Renal cortex interstitium (tissue), 11 donors: Measurements from ENCODE around the gene VARS2. TPM values are rescaled to one million over a fixed set of nuclear protein-coding genes. Genes with fewer than 3 reads are reported as not detected.

Source experiments
- DNase-seq, 11 donors: peaks; one replicate each; pipeline ENCODE4 v3.0.0-alpha.2; 2013; ENCODE audit warnings: low read depth in 9 of 11, low spot score in 4 of 11; ENCODE audit errors: extremely low read depth in 1 of 11
- polyA plus RNA-seq, 3 donors: library from polyadenylated mRNA; unstranded; fragments of 120-200 nt; gene quantifications; one replicate each; pipeline ENCODE4 v1.2.1, GENCODE V29; 2013; ENCODE audit not compliant: insufficient read length in 3 of 3

VARS2 gene
- polyA plus RNA-seq, 3 donors: 41.6 to 50.7 (median 48.3) TPM

- peak in 3 of 11 donors; percentile 25 to 60 (median 56) for DNase-seq
Measured at GRCh38 chr6:30882759-30883684, 31.0 kb upstream of the VARS2 start.

GRCh38 chr6:30883685-30884520 is 30.1 kb upstream of the VARS2 start, which contains the start of gene DDR1:
Gene DDR1, plus strand, starts transcription at chr6:30884519. Its CDS starts 4,211 bp downstream, at chr6:30888730.
- peak in 5 of 11 donors; percentile 44 to 76 (median 73) for DNase-seq

GRCh38 chr6:30884521-30885480 is 29.2 kb upstream of the VARS2 start:
- no peak for DNase-seq

- peak in 1 of 11 donors; percentile 33 for DNase-seq
Measured at GRCh38 chr6:30885481-30885998, 28.5 kb upstream of the VARS2 start.

GRCh38 chr6:30885999-30886896 is 27.8 kb upstream of the VARS2 start:
- peak in 9 of 11 donors; percentile 47 to 85 (median 79) for DNase-seq

GRCh38 chr6:30886897-30887255 is 27.2 kb upstream of the VARS2 start:
- no peak for DNase-seq

- no peak for DNase-seq
Measured at GRCh38 chr6:30887901-30888815, 25.9 kb upstream of the VARS2 start.

- DNase-seq: no peak
Measured at GRCh38 chr6:30888816-30889495, 25.1 kb upstream of the VARS2 start.

- DNase-seq: no peak
Measured at GRCh38 chr6:30889496-30889885, 24.5 kb upstream of the VARS2 start.

GRCh38 chr6:30889921-30890645 is 24.0 kb upstream of the VARS2 start:
- no peak for DNase-seq

GRCh38 chr6:30890646-30891449 is 23.2 kb upstream of the VARS2 start:
- DNase-seq: no peak

GRCh38 chr6:30891450-30891723 is 22.7 kb upstream of the VARS2 start:
- DNase-seq: no peak

GRCh38 chr6:30891816-30892538 is 22.1 kb upstream of the VARS2 start:
- DNase-seq: no peak

GRCh38 chr6:30893001-30893591 is 20.9 kb upstream of the VARS2 start:
- DNase-seq: no peak
